ENCODE data around the gene THBD. TPM values are rescaled to one million over a fixed set of nuclear protein-coding genes. Genes with fewer than 3 reads are reported as not detected.

THBD gene
- total RNA-seq, 1 donor from 2014 or later = 6.8 TPM

DNA sequence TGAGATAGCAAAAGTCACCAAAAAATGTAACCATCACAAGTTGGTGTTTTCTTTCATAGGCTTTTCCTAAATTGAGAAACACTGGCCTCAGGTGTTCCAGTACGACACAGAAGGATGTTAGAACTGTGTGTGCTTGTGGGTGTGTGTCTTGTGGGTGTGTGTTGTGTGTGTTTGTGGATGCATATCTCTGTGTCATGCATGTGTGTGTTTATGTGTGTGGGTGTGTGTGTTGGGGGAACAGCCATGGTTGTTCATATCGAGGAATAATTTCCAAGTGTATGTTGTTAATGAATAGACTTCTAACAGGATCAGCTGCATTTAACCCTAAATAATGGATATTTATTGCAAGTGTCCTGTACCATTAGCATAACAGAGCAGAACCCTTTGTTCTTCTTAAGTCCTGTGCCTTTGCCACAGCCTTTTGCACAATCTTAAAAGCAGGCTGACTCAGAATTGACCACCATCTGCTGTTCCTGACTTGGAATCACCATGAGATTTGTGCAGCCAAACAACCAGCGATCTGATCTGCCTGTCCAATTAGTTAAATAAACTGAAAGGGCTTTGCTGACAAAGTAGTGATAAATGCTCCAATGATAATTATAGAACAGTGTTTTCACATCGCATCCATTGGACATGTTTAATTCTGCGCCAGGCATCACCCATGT is 29.0 kb upstream of the THBD start:
- H3K9me3 ChIP-seq (ENCODE audit: control insufficient read depth in 3 of 3, low read length in 3 of 3) = no peaks in the 10 kb centered on the region
- H3K36me3 ChIP-seq (ENCODE audit: control insufficient read depth in 3 of 3, insufficient read depth in 3 of 3, low read length in 3 of 3) = peaks cover 0 to 7% (median 0%) of the 10 kb centered on the region in 3 donors
- no peak overlapping the region for H3K27ac ChIP-seq (ENCODE audit: low read depth, low read length)
- peaks cover 0 to 12% (median 10%) of the 10 kb centered on the region in 3 donors for H3K4me1 ChIP-seq (ENCODE audit: control insufficient read depth in 3 of 3, insufficient read depth in 3 of 3, low read length in 3 of 3)
- no peak overlapping the region for H3K4me3 ChIP-seq (ENCODE audit: low read length in 3 of 3)
- no peak overlapping the region for H3K9ac ChIP-seq (ENCODE audit: low read depth in 1 of 3, low read length in 3 of 3)
- H3K27me3 ChIP-seq (ENCODE audit: control insufficient read depth in 3 of 3, insufficient read depth in 3 of 3, low read length in 3 of 3) = no peaks in the 10 kb centered on the region

DNA sequence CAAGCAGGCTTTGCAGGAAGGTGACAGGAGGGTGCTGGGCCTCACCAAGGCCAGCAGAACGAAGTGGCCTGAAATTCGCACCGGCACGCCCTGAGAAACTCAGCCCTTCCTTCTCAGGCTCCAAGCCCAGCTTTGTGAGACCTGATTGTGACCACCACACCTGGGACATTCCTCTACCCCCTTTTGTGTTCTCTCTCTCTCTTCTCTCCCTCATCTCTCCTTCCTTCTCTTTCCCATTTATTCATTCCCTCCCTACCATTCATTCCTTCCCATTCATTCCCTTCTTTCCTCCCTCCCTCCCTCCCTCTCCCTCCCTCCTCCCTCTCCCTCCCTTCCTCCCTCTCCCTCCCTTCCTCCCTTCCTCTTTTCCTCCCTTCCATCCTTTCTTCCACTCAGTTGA is 27.8 kb upstream of the THBD start:
- no peak overlapping the region for H3K27ac ChIP-seq (ENCODE audit: low read depth, low read length)
- no peaks in the 10 kb centered on the region for H3K27me3 ChIP-seq (ENCODE audit: control insufficient read depth in 3 of 3, insufficient read depth in 3 of 3, low read length in 3 of 3)
- H3K9me3 ChIP-seq (ENCODE audit: control insufficient read depth in 3 of 3, low read length in 3 of 3) = no peaks in the 10 kb centered on the region
- H3K9ac ChIP-seq (ENCODE audit: low read depth in 1 of 3, low read length in 3 of 3) = no peak overlapping the region
- peaks cover 0 to 12% (median 10%) of the 10 kb centered on the region in 3 donors for H3K4me1 ChIP-seq (ENCODE audit: control insufficient read depth in 3 of 3, insufficient read depth in 3 of 3, low read length in 3 of 3)
- H3K4me3 ChIP-seq (ENCODE audit: low read length in 3 of 3) = no peak overlapping the region
- H3K36me3 ChIP-seq (ENCODE audit: control insufficient read depth in 3 of 3, insufficient read depth in 3 of 3, low read length in 3 of 3) = peaks cover 0 to 7% (median 0%) of the 10 kb centered on the region in 3 donors

DNA sequence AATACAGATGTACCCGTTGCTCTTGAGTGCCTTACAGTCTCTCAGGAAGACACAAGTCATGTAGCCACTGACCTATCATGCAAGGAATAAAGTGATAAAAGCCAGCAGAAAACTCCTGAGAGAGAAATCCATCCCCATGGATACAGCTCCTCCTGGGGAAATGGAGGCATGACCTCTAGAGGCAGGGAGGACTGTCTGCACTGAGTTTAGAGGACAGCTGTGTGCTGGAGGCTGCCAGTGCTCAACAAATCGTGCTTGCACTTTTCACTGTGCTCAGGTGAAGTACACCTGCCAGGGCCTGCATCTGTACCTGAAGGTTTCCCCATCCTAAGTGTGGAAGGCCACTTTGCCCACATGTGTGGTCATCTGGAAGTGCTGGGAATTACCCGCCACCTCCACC is 24.6 kb upstream of the THBD start:
- H3K9ac ChIP-seq (ENCODE audit: low read depth in 1 of 3, low read length in 3 of 3) = no peak overlapping the region
- H3K9me3 ChIP-seq (ENCODE audit: control insufficient read depth in 3 of 3, low read length in 3 of 3) = no peaks in the 10 kb centered on the region
- H3K27ac ChIP-seq (ENCODE audit: low read depth, low read length) = no peak overlapping the region
- H3K27me3 ChIP-seq (ENCODE audit: control insufficient read depth in 3 of 3, insufficient read depth in 3 of 3, low read length in 3 of 3) = no peaks in the 10 kb centered on the region
- peaks cover 0 to 7% (median 0%) of the 10 kb centered on the region in 3 donors for H3K4me1 ChIP-seq (ENCODE audit: control insufficient read depth in 3 of 3, insufficient read depth in 3 of 3, low read length in 3 of 3)
- H3K4me3 ChIP-seq (ENCODE audit: low read length in 3 of 3) = no peak overlapping the region
- H3K36me3 ChIP-seq (ENCODE audit: control insufficient read depth in 3 of 3, insufficient read depth in 3 of 3, low read length in 3 of 3) = peaks cover 0 to 3% (median 0%) of the 10 kb centered on the region in 3 donors

DNA sequence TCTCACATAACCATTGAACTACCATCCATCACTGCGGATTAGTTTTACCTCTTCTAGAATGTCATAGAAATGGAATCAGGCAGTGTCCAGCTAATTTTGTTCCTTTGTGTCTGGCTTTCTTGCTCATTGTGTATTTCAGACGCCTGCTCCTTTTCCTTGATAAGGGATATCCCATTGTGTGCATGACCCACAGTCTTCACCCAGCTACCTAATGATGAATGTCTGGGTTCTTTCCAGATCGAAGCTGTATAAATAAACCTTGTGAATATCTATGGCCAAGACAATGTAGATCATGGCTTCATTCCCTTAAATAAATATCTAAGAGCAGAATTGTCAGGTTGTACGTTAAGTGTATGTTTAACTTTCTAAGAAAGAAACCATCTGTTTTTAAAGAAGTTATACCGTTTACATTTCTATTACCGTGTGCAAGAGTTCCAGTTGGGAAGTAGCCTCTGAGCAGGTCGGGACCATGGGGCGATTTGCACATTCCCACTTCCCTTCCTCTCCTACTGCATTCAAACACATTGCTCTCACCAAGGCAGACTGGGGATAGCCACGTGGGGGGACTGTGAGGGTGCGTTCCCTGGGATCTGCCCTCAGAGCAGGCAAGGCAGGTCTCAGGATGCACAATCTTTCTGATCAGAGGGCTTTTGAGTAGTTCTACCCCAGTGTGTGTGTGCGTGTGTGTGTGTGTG is 23.6 kb upstream of the THBD start:
- Histone ChIP-seq H3K27ac (ENCODE audit: low read depth, low read length) (no peak overlapping the region), H3K9ac (ENCODE audit: low read depth in 1 of 3, low read length in 3 of 3) (no peak overlapping the region), H3K4me3 (ENCODE audit: low read length in 3 of 3) (no peak overlapping the region), H3K4me1 (ENCODE audit: control insufficient read depth in 3 of 3, insufficient read depth in 3 of 3, low read length in 3 of 3) (no peaks in the 10 kb centered on the region), H3K36me3 (ENCODE audit: control insufficient read depth in 3 of 3, insufficient read depth in 3 of 3, low read length in 3 of 3) (peaks cover 0 to 3% (median 0%) of the 10 kb centered on the region in 3 donors), H3K27me3 (ENCODE audit: control insufficient read depth in 3 of 3, insufficient read depth in 3 of 3, low read length in 3 of 3) (no peaks in the 10 kb centered on the region), H3K9me3 (ENCODE audit: control insufficient read depth in 3 of 3, low read length in 3 of 3) (no peaks in the 10 kb centered on the region)

DNA sequence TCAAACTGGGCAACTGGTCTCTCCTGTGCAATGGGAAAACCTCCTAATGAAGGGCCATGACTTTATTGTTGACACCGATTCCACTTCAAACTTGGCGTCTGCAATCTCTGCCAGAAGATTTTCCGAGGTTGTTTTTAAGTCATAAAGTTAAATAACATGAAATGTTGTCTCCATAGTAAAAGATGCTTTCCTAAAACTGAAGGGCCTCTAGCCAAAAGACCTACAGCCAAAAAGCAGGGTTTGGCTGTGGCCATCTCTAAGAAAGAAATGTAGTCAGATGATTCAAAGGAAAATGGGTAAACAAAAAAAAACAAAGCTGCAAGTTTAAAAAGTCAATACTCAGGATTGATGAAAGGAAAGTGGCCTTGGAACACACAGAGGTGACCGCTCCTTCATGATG is 22.5 kb upstream of the THBD start:
- no peaks in the 10 kb centered on the region for H3K27me3 ChIP-seq (ENCODE audit: control insufficient read depth in 3 of 3, insufficient read depth in 3 of 3, low read length in 3 of 3)
- H3K36me3 ChIP-seq (ENCODE audit: control insufficient read depth in 3 of 3, insufficient read depth in 3 of 3, low read length in 3 of 3) = peaks cover 0 to 3% (median 0%) of the 10 kb centered on the region in 3 donors
- no peak overlapping the region for H3K27ac ChIP-seq (ENCODE audit: low read depth, low read length)
- no peaks in the 10 kb centered on the region for H3K4me1 ChIP-seq (ENCODE audit: control insufficient read depth in 3 of 3, insufficient read depth in 3 of 3, low read length in 3 of 3)
- H3K4me3 ChIP-seq (ENCODE audit: low read length in 3 of 3) = no peak overlapping the region
- no peaks in the 10 kb centered on the region for H3K9me3 ChIP-seq (ENCODE audit: control insufficient read depth in 3 of 3, low read length in 3 of 3)
- no peak overlapping the region for H3K9ac ChIP-seq (ENCODE audit: low read depth in 1 of 3, low read length in 3 of 3)

DNA sequence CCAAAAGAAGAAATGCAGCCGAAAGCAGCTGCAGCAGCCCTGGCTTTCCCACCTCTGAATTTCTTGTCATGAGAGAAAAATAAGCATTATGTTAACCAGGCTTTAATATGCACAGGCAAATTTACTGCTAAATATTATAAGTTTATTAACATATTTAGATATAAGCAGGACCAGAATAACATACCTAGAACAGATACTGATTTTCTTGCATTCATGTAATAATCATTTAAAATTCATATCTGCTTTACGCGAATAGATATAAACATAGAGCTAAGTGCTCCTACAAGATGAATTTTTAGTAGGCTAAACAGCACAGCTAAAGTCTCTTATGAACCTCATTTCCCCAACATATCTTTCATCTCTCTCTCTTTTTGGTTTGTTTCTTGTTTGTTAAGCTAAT is 21.9 kb upstream of the THBD start:
- Histone ChIP-seq H3K9ac (ENCODE audit: low read depth in 1 of 3, low read length in 3 of 3) (no peak overlapping the region), H3K4me3 (ENCODE audit: low read length in 3 of 3) (no peak overlapping the region), H3K27me3 (ENCODE audit: control insufficient read depth in 3 of 3, insufficient read depth in 3 of 3, low read length in 3 of 3) (no peaks in the 10 kb centered on the region), H3K9me3 (ENCODE audit: control insufficient read depth in 3 of 3, low read length in 3 of 3) (no peaks in the 10 kb centered on the region), H3K27ac (ENCODE audit: low read depth, low read length) (no peak overlapping the region), H3K36me3 (ENCODE audit: control insufficient read depth in 3 of 3, insufficient read depth in 3 of 3, low read length in 3 of 3) (peaks cover 0 to 3% (median 0%) of the 10 kb centered on the region in 3 donors), H3K4me1 (ENCODE audit: control insufficient read depth in 3 of 3, insufficient read depth in 3 of 3, low read length in 3 of 3) (no peaks in the 10 kb centered on the region)

DNA sequence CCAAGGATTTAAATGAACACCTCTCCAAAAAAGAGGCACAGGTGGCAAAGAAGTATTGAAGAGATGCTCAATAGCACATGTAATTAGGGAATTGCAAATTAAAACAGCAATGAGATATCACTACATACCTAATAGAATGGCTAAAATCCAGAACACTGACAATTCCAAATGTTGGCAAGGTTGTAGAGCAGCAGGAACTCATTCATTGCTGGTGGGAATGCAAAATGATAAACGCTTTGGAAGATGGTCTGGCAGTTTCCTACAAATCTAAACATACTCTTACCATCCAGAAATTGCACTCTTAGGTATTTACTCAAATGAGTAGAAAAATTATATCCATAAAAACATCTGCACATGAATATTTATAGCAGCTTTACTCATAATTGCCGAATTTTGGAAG is 19.6 kb upstream of the THBD start:
- H3K27me3 ChIP-seq (ENCODE audit: control insufficient read depth in 3 of 3, insufficient read depth in 3 of 3, low read length in 3 of 3) = no peaks in the 10 kb centered on the region

DNA sequence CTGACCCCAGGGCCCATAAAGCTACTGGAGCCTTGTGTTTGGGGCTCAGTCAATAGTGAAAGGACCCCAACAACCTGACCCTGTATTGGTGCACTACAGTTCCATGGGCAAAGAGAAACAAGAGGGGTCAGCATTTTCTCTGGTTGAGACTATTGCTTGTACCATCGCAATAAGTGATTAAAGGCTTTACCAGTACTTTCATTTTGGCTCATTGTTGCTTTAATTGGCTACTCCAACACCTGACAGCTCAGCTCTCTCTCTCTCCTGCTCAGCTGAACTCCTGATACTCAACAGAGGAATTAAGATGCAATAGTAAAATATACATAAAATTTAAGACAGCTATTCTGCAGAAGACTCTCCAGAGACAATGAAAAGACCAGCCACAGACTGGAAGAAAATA is 18.8 kb upstream of the THBD start:
- Histone ChIP-seq H3K27ac (ENCODE audit: low read depth, low read length) (no peak overlapping the region), H3K4me3 (ENCODE audit: low read length in 3 of 3) (no peak overlapping the region), H3K9me3 (ENCODE audit: control insufficient read depth in 3 of 3, low read length in 3 of 3) (no peaks in the 10 kb centered on the region), H3K9ac (ENCODE audit: low read depth in 1 of 3, low read length in 3 of 3) (no peak overlapping the region), H3K4me1 (ENCODE audit: control insufficient read depth in 3 of 3, insufficient read depth in 3 of 3, low read length in 3 of 3) (peaks cover 0 to 5% (median 0%) of the 10 kb centered on the region in 3 donors), H3K36me3 (ENCODE audit: control insufficient read depth in 3 of 3, insufficient read depth in 3 of 3, low read length in 3 of 3) (no peaks in the 10 kb centered on the region), H3K27me3 (ENCODE audit: control insufficient read depth in 3 of 3, insufficient read depth in 3 of 3, low read length in 3 of 3) (no peaks in the 10 kb centered on the region)

More for the DNA sequence above, 19.6 kb upstream of the THBD start:
- H3K9me3 ChIP-seq (ENCODE audit: control insufficient read depth in 3 of 3, low read length in 3 of 3) = no peaks in the 10 kb centered on the region
- no peaks in the 10 kb centered on the region for H3K36me3 ChIP-seq (ENCODE audit: control insufficient read depth in 3 of 3, insufficient read depth in 3 of 3, low read length in 3 of 3)
- H3K27ac ChIP-seq (ENCODE audit: low read depth, low read length) = no peak overlapping the region
- H3K4me1 ChIP-seq (ENCODE audit: control insufficient read depth in 3 of 3, insufficient read depth in 3 of 3, low read length in 3 of 3) = no peaks in the 10 kb centered on the region
- H3K4me3 ChIP-seq (ENCODE audit: low read length in 3 of 3) = no peak overlapping the region
- H3K9ac ChIP-seq (ENCODE audit: low read depth in 1 of 3, low read length in 3 of 3) = no peak overlapping the region

DNA sequence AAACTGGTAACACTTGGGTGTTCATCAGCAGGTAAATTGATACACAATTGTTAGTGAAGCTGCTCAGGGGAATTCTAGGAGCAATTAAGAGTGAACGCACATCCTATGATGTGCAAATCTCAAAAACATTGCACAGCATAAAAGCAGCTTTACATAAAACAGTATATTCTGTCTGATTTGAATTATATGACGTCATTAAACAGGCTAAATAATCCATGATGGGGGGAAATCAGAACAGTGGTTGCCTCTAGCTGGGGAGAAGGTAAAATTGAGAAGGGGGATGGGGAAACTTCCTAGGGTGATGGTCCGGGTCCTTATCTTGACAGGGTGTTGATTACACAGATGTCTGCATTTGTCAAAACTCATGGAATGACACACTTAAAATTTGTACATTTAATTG is 17.3 kb upstream of the THBD start:
- H3K27me3 ChIP-seq (ENCODE audit: control insufficient read depth in 3 of 3, insufficient read depth in 3 of 3, low read length in 3 of 3) = no peaks in the 10 kb centered on the region
- H3K9me3 ChIP-seq (ENCODE audit: control insufficient read depth in 3 of 3, low read length in 3 of 3) = no peaks in the 10 kb centered on the region
- peaks cover 10 to 17% (median 12%) of the 10 kb centered on the region in 3 donors for H3K4me1 ChIP-seq (ENCODE audit: control insufficient read depth in 3 of 3, insufficient read depth in 3 of 3, low read length in 3 of 3)
- H3K36me3 ChIP-seq (ENCODE audit: control insufficient read depth in 3 of 3, insufficient read depth in 3 of 3, low read length in 3 of 3) = no peaks in the 10 kb centered on the region
- H3K27ac ChIP-seq (ENCODE audit: low read depth, low read length) = no peak overlapping the region
- no peak overlapping the region for H3K4me3 ChIP-seq (ENCODE audit: low read length in 3 of 3)
- H3K9ac ChIP-seq (ENCODE audit: low read depth in 1 of 3, low read length in 3 of 3) = no peak overlapping the region
